GM19463 (cell line): ENCODE data around the gene KCNF1.
A peak's percentile ranks its signal among the peaks of the same experiment; 100 is the strongest.

Source experiments
- ATAC-seq: cut with Tn5 transposase; IDR thresholded peaks from one replicate; pipeline ENCODE4 v1.9.1; 2021; ENCODE audit warnings: mild to moderate bottlenecking, moderate library complexity; ENCODE audit not compliant: unreplicated experiment

The KCNF1 gene

GRCh38 chr2:10911291-10912075, at the start of gene KCNF1:
KCNF1 (plus strand) TSS chr2:10911934; CDS start chr2:10912427, 493 bp downstream.
- no peak for ATAC-seq

DNA sequence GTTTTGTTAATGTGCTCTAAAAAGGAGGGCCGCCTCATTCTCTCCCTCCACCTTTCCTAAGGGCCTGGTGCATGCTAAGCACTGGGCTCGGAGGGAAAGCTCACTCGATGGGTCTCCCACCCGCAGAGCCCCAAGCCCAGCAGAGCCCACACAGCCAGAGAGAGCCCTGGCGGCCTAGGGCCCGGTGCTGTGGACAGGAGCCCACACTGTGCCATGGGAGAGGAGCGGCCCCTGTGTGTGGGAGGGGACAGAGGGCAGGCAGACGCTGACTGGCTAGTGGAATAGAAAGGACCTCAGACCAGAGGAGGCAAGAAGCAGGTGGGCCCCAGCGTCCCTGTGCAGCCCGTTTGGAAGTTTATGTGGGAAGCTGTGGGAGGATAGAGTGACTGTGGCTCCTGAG, 49.4 kb upstream of the KCNF1 start:
- ATAC-seq: no peak

- ATAC-seq: no peak
These were observed 48.7 kb upstream of the KCNF1 start for GRCh38 chr2:10863047-10863446.

- peak; percentile 67 for ATAC-seq
These were observed 47.9 kb upstream of the KCNF1 start for GRCh38 chr2:10863837-10864236.

DNA sequence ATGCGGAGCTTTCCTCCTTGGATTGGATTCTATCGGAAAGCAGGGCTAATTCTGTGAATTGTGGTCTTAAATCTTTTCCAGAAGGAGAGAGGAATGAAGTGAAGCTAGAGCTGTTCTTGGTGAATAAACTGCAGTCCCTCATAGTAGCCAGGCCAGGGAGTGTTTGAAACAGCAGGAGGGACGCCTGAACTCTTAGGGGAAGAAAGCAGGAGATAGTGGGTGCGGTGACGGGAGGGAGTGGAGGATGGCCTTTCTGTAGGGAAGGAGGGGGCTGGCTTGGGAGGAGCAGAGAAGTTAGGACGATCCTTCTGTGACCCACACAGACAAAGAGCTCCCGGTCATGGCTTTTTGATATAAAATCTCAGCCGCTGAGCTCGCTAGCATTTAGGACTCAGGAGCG, 47.5 kb upstream of the KCNF1 start:
- ATAC-seq: no peak

- peak; percentile 78 for ATAC-seq
These were observed 46.7 kb upstream of the KCNF1 start for GRCh38 chr2:10864861-10865636.

DNA sequence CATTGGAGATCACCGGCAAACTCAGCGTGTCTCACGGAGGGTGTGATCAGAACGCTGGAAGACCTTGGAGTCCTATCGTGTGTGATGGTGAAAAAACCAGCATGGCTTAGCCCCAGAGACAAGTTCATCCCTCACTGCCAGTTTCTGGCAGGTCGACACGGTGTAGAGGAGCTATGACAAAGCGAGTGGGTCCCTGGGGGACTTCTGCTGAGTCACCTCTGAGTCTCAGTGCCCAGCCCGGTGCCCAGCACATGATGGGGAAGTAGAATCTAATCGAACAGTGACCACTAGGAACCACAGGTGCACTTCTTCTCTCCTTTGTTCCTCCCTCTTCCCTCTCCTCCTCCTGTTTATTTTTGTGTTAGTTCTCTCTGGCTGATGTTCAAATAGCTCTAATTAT, 45.9 kb upstream of the KCNF1 start:
- ATAC-seq: no peak

- no peak for ATAC-seq
These were observed 43.9 kb upstream of the KCNF1 start for GRCh38 chr2:10867692-10868420.

- ATAC-seq: no peak
These were observed 43.0 kb upstream of the KCNF1 start for GRCh38 chr2:10868465-10869314.

DNA sequence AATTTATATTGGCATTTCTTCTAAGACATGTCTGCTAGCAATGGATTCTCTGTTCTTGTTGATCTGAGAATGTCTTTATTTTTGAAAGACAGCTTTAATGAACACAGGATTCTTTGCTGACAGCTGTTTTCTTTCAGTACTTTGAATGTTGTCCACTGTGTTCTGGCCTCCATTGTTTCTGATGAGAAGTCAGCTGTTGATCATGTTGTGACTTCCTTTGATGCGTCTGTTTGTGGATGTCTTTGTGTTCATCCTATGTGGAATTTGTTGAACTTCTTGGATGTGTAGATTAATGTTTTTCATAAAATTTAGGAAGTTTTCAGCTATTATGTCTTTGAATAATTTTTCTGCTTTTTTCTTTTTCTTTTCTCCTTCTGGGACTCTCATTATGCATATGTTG, 39.8 kb upstream of the KCNF1 start:
- no peak for ATAC-seq

GRCh38 chr2:10873171-10873570, 38.6 kb upstream of the KCNF1 start:
- ATAC-seq: peak; percentile 29

- ATAC-seq: peak; percentile 62
These were observed 37.8 kb upstream of the KCNF1 start for GRCh38 chr2:10873790-10874437.

DNA sequence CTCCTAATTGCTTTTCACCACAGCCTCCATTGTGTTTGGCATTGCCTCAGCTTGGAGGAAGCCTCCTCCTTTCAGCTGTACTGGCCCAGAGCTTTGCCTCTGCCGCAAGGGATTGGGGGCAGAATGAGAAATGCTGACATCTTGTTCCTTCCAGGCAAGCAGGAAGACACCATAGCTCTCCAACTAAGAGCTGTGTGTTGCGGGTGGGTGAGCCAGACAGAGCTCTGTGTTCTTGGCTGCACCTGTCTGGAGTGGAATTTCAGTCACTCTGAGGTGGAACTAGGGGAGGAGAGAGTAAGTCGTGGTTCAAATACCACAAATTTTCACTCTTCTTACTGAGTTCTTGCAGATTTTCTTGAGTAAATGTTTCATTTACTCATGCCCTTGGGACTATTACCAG, 36.6 kb upstream of the KCNF1 start:
- ATAC-seq: no peak

DNA sequence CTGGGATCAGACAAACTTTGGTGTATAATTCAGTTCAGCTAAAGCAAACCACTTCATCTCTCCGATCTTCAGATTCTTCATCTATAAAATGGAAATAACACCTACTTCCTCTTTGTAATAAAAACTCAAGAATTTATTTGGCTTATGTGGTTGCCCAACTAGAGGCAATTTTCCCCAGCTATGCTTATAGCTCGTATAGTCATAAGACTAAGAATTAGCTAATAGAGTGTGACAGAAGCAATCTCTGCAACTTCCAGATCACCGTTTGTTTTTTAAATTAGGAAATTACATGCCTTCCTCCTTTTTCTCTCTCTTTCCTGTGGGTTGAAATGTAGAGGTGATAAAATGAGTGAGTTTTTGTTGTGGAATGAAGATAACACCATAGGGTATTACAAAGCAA, 35.3 kb upstream of the KCNF1 start:
- ATAC-seq: no peak

- no peak for ATAC-seq
These were observed 34.8 kb upstream of the KCNF1 start for GRCh38 chr2:10876963-10877362.

DNA sequence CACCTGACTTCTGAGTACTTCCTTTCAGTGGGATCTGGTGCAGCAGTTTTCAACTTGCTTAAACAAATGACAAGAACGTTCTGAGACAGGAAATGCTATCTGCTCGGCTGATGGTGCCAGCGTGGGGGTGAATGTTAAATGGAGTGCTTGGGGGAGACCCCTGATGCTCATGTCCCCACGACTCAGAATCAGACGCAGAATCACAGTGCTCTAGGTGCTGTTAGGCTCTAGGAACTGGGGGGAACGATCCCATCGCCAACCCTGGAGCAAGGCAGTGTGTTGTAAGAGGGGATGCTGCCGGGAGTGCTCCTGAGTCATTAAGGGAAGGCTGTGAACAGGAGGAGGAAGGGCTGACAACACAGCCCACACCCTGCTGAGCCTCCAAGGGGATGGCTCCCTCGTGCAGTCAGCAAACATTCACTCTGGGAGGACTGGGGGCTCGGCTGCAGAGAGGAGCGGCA, 34.1 kb upstream of the KCNF1 start:
- ATAC-seq: no peak

DNA sequence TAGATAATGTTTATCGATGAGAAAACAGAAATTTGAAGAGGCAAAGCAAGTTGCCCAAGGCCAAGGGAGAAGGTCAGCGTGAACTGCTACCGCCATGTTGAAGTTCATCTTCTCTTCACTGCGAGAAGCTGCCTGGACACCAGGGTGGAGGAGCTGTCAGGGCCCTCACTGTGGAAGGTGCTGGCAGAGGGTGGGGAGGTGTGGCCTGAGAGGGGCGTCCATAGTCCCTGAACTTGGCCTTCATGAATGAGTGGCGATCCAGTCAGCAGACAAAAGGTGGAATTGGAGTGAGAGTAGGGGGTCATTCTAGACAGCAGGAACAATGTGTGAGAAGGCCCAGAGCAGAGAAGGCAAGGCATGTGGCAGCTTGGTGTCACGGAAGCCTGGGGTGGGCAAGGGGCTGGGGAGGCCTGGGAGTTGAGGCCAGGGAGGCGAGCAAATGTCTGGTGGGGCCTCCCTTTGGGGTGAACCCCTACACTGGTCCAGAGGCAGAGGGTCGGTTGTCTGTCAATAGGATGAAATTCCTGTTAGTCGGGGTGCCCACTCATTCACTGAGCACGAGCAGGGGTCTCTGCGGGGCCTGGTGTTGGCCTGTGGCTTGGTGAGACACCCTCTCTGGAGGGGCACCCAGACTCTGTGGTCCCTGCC, 33.3 kb upstream of the KCNF1 start:
- no peak for ATAC-seq

DNA sequence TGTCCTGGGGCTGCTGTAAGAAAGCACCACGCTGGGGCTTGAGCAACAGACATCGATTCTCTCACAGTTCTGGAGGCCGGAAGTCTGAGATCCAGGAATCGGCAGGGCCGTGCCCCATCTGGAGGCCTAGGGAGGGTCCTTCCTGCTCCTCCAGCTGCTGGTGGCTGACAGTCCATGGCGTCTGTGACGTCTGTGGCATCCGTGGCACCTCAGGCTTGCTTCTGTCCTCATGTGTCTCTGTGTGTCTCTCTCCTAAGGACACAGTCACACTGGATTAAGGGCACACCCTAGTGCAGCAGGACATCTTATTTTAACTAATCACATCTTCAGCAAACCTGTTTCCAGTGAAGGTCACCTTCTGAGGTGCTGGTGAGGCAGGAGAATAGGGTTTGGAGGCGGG, 32.6 kb upstream of the KCNF1 start:
- no peak for ATAC-seq
